Fibroblast of skin of right biceps (primary cell): ENCODE results near the gene GIPR.
"Not testable (repeated sequence)": the region's sequence is repeated elsewhere in the genome, so short reads cannot be mapped to it uniquely, and the experiment has no call there.

Experiments
- DNase-seq: peaks from one replicate; pipeline ENCODE4 v3.0.0-alpha.2; 2013

The GIPR gene

GRCh38 chr19:45692187-45693105 is 24.4 kb downstream of the GIPR start, which contains the start of gene QPCTL:
TSS of gene QPCTL (plus strand) at chr19:45692666. CDS start at chr19:45692704, 38 bp downstream.
- DNase-seq = peak; percentile 100

GRCh38 chr19:45693106-45693788 is 25.2 kb downstream of the GIPR start:
- DNase-seq = peak; percentile 69

DNA sequence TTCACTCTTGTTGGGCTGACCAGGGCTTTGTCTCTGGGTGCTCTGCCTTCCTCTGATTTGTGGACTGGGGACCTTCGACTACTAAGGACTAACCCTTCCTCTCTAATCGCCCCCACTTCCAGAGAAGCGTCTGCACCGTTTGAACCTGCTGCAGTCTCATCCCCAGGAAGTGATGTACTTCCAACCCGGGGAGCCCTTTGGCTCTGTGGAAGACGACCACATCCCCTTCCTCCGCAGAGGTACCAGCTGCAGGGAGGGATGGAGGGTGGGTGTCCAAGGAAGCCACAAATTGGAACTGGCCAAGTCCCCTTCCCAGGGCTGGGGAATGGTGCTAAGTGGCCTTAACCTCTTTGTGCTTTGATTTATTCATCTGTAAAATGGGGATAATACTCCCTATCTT is 33.7 kb downstream of the GIPR start:
- DNase-seq = no peak

- DNase-seq = no peak
These were observed 37.1 kb downstream of the GIPR start for GRCh38 chr19:45705115-45705514.

DNA sequence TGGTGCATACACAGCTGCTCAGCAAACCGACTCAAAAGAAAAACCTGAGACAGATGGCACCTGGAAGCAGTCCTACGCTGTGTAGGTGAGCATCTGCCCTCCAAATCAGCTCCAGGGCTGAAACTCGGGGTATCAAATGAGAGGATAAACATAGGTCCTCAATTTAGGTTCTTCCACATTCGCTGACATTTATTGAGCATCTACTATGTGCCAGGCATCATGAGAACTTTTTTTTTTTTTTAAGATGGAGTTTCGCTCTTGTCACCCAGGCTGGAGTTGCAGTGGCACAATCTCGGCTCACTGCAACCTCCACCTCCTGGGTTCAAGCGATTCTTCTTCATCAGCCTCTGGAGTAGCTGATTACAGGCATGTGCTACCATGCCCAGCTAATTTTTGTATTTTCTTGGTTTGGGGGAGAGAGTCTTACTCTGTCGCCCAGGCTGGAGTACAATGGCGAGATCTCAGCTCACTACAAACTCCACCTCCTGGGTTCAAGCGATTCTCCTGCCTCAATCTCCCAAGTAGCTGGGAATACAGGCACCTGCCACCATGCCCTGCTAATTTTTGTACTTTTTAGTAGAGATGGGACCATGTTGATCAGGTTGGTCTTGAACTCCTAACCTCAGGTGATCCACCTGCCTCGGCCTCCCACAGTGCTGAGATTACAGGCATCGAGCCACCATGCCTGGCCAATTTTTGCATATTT is 37.8 kb downstream of the GIPR start:
- no peak for DNase-seq

DNA sequence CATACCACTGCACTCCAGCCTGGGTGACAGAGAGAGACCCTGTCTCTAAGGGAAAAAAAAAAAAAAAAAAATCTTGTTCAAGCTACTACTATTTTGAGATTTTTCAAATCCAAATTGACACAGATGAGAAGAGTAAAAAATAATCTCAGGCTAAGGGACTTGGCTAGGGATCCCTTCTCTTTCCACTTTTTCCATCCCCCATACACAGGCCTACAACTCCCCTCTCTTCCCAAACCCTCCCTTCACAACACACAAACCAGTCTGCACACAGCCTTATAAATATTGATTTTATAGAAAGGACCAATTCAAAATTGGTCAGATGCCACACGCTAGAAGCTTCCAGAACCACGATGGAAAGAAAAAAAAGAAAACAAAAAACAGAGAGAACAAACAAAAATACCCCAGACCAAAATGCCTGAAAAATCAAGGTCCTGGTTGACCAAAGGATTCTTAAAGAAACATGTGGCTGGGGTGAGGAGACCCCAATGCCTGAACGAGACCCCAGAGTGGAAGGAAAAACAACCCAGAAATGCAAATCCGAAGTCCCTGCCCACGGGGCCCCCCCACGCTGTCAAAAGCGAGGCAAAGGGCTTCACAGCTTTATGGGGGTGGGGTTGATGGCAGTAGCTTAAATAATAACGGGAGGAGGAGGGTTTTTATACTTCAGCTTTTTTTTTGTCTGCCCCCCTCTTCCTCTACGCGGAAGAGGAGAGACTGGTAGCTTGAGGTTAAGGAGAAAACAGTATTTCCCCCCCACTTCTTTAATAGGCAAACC is 42.5 kb downstream of the GIPR start:
- no peak for DNase-seq

- no peak for DNase-seq
These were observed 44.1 kb downstream of the GIPR start for GRCh38 chr19:45711851-45712698.

DNA sequence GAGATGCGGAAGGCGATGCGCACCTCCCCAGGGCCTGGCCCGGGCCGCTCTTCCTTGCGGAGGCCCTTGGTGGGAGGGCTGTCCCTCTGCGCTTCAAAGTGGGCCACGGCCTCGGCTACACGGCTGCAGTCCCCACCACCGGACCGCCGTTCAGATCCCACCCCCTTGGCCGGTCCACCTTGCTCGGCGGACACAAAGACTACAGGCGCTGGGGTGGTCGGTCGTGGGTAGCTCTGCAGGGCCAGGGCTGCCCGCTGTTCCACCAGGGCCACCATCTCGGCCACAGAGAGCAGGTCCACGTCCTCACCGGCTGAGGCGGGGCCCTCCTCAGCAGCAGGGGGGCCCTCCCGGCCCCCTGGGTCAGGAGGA is 44.7 kb downstream of the GIPR start:
- DNase-seq = no peak

- no peak for DNase-seq
These were observed 45.1 kb downstream of the GIPR start for GRCh38 chr19:45713141-45713540.

DNA sequence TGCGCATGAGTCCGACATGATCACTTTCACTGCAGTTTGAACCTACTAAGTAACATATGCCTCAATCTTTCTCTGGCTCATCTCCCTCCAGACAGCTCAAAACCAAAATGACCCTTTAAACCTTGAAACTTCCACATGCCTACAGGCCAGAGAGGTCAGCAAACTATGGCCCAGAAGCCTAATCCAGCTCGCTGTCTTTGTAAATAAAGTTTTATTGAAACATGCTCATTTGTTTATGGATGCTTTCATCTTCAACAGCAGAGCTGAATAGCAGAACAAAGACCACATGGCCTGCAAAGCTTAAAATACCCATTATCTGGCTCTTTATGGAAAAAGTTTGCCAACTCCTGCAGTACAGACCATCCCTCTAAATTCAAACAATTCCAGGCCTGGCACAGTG is 47.1 kb downstream of the GIPR start:
- DNase-seq = no peak

DNA sequence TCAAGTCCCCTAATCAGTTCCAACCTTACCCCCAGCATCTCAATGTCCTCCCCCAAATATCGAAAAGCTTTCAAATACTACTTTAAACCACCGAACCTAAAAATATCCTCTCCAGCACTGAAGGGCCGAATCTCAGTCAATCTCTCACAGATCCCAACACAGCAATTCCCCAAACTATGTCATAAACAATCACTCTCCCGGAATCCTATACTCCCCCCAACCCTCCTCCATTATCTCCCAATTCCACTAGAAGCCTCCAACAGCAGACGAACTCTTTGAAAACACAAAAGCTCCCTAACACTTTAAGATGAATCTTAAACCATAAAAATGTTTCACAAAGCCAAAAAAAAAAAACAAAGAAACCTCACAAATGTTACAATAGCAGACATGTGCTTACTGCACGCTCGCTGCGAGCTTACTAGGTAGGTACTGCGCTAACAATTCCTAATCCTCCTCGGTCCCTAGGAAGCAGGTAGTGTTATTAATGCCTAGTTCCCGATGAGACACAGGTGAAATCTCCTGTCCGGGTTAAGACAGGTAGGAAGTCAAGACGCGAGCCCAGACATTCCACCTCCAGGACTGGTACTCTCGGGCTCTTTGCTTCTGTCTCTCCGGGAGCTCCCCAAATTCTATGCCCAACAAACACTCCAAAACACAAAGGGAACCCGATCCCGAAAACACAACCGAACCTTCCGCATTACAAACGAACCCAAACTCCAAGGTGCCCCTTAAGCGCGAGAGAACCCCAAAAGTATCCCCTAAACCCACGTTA is 48.5 kb downstream of the GIPR start:
- peak; percentile 37 for DNase-seq

- peak; percentile 99 for DNase-seq
These were observed 49.3 kb downstream of the GIPR start for GRCh38 chr19:45717131-45717982.

- no peak for DNase-seq
These were observed 50.1 kb downstream of the GIPR start for GRCh38 chr19:45717983-45718650.

DNA sequence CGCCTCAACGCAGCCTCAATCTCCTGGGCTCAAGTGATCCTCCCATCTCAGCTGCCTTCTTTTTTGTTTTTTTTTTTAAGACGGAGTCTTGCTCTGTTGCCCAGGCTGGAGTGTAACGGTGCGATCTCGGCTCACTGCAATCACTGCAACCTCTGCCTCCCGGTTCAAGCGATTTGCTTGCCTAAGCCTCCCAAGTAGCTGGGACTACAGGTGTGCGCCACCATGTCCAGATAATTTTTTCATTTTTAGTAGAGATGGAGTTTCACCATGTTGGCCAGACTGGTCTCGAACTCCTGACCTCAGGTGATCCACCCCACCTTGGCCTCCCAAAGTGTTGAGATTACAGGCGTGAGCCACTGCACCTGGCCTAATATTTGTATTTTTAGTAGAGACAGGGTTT is 52.0 kb downstream of the GIPR start:
- DNase-seq = not testable (repeated sequence)

DNA sequence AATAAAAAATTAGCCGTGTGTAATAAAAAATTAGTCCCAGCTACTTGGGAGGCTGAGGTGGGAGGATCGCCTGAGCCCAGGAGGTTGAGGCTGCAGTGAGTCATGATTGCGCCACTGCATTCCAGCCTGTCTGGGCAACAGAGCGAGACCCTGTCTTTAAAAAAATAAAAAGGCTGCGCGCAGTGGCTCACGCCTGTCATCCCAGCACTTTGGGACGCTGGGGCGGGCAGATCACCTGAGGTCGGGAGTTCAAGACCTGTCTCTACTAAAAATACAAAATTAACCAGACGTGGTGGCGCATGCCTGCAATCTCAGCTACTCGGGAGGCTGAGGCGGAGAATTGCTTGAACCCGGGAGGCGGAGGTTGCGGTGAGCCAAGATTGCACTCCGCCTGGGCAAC is 60.7 kb downstream of the GIPR start:
- DNase-seq = not testable (repeated sequence)

- no peak for DNase-seq
These were observed 61.8 kb downstream of the GIPR start for GRCh38 chr19:45729800-45730290.

GRCh38 chr19:45730368-45731288 is 62.6 kb downstream of the GIPR start, which contains the start of gene FBXO46:
TSS of gene FBXO46 (minus strand) at chr19:45730896. CDS start at chr19:45713495, 17,401 bp downstream.
- DNase-seq = peak; percentile 99
